HL-60 (cell line): ENCODE results near the gene HMG20A.

Experiments used
- CTCF ChIP-seq: IDR thresholded peaks from one replicate; pipeline ENCODE4 v1.5.1; 2011; ENCODE audit warnings: low read length, control low read depth, inconsistent platforms; ENCODE audit not compliant: insufficient read depth
- GABPA ChIP-seq: IDR thresholded peaks from 2 replicates; pipeline ENCODE4 v1.6.1; 2012; ENCODE audit warnings: low read depth
- POLR2AphosphoS5 ChIP-seq: IDR thresholded peaks from 2 replicates; pipeline ENCODE4 v1.6.1; 2012; ENCODE audit warnings: low read depth
- SPI1 ChIP-seq: IDR thresholded peaks from 2 replicates; pipeline ENCODE4 v1.6.1; 2012; ENCODE audit warnings: low read depth, mild to moderate bottlenecking, borderline replicate concordance

GRCh38 chr15:77410701-77411618 lies 9.7 kb upstream of the HMG20A start:
- no peak for TF ChIP-seq POLR2AphosphoS5
- no peak for TF ChIP-seq CTCF
- TF ChIP-seq GABPA: no peak
- TF ChIP-seq SPI1: no peak
